GM18519 (cell line): ENCODE results near the gene ELF1.
"Not testable (repeated sequence)": the region's sequence is repeated elsewhere in the genome, so short reads cannot be mapped to it uniquely, and the experiment has no call there.

Experiments used
- ATAC-seq: cut with Tn5 transposase; IDR thresholded peaks from one replicate; pipeline ENCODE4 v1.9.1; 2021; ENCODE audit warnings: mild to moderate bottlenecking, moderate library complexity; ENCODE audit not compliant: unreplicated experiment, low FRiP score

Gene ELF1

GRCh38 chr13:40909541-40910200, 109.4 kb downstream of the ELF1 start:
- ATAC-seq: not testable (repeated sequence)

GRCh38 chr13:40908546-40908945, 110.6 kb downstream of the ELF1 start:
- ATAC-seq: no peak

GRCh38 chr13:40901032-40901431, 118.1 kb downstream of the ELF1 start:
- not testable (repeated sequence) for ATAC-seq

- ATAC-seq: not testable (repeated sequence)
Observed at GRCh38 chr13:40900568-40900967, 118.5 kb downstream of the ELF1 start.

GRCh38 chr13:40897053-40897452, 122.1 kb downstream of the ELF1 start:
- ATAC-seq: no peak

- no peak for ATAC-seq
Observed at GRCh38 chr13:40895227-40896184, 123.6 kb downstream of the ELF1 start.

DNA sequence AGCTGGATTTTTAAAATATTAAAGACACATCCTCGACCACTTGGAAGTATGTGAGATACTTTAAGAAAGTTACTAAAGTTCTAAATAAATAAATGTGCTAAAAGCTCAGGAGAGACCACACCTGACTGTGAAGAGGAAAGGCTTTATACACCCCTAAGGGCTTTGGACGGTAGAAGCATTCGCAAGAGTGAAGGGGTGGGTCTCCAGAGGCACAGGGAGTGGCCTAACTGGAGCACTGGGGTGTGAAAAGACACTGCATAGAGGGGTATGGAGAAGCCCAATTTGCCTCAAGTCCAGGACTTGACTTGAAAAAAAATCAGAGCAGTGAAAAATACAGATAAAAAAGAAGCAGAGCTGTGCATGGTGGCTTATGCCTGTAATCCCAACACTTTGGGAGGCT, 125.5 kb downstream of the ELF1 start:
- not testable (repeated sequence) for ATAC-seq

- ATAC-seq: no peak
Observed at GRCh38 chr13:40886017-40886416, 133.1 kb downstream of the ELF1 start.

DNA sequence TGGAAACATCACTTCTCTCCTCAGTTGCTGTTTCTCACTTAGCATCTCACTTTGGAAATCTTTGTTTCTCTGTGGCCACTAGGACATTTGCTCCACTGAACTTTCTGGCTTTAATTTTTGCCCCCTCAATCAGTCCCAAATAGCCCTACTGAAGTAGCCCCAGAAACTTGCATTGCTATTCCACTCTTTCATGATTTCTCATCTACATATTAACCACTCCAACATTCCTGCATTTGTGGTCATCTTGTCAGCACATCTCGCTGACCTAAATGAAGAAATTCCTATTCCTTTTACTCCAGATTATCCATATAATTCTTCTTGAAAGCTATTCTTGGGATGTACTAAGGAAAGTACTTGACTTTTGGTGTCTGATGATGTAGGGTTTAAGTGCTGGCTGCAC, 134.9 kb downstream of the ELF1 start:
- ATAC-seq: not testable (repeated sequence)
